K562 (cell line): ENCODE measurements around the gene DAZAP1. TPM values are rescaled to one million over a fixed set of nuclear protein-coding genes. Genes with fewer than 3 reads are reported as not detected.

ENCODE experiments used
- BCOR ChIP-seq: fragments of 450-650 bp; IDR thresholded peaks from 2 replicates; pipeline ENCODE4 v1.6.1; 2016
- CTCF ChIP-seq, 3 experiments: IDR thresholded peaks in 2 of 3; conservative IDR thresholded peaks in 1 of 3; 2 replicates each; pipeline ENCODE4 v1.5.1; 2011 to 2012; ENCODE audit warnings: low read length in 3 of 3, mild to moderate bottlenecking in 3 of 3, control low read depth in 2 of 3, improper control_type of control experiment in 1 of 3, inconsistent platforms in 1 of 3, low read depth in 1 of 3, mixed read lengths in 1 of 3, moderate library complexity in 1 of 3; ENCODE audit not compliant: insufficient read depth in 2 of 3
- E2F3 ChIP-seq: fragments of 250-450 bp; sonication (Bioruptor Pico); IDR thresholded peaks from 2 replicates; pipeline ENCODE4 v1.4.0; 2020; ENCODE audit warnings: mild to moderate bottlenecking
- E2F6 ChIP-seq, 2 experiments: IDR thresholded peaks; 2 replicates each; pipeline ENCODE4 v1.6.1; 2011; ENCODE audit warnings: borderline replicate concordance in 1 of 2, control low read depth in 1 of 2, low read depth in 1 of 2, low read length in 1 of 2, mild to moderate bottlenecking in 1 of 2, mixed read lengths in 1 of 2, moderate library complexity in 1 of 2; ENCODE audit not compliant: insufficient read depth in 1 of 2, insufficient read length in 1 of 2, poor library complexity in 1 of 2, severe bottlenecking in 1 of 2; ENCODE audit errors: extremely low read depth in 1 of 2
- HDAC2 ChIP-seq: fragments of 450-650 bp; IDR thresholded peaks from 2 replicates; pipeline ENCODE4 v1.6.1; 2016; ENCODE audit warnings: mild to moderate bottlenecking
- MAZ ChIP-seq, 2 experiments: fragments of 450-650 bp in 1 of 2; sonication (generic) in 1 of 2; formaldehyde crosslinking; IDR thresholded peaks in 1 of 2; conservative IDR thresholded peaks in 1 of 2; 2 replicates each; pipeline versions ENCODE4 v1.4.0 to v1.5.0; 2020; ENCODE audit warnings: mild to moderate bottlenecking in 1 of 2, missing genetic modification reagents in 1 of 2
- MNT ChIP-seq, 2 experiments: fragments of 450-650 bp; conservative IDR thresholded peaks; 2 replicates each; pipeline ENCODE4 v1.6.1; 2017; ENCODE audit warnings: mild to moderate bottlenecking in 2 of 2, moderate library complexity in 2 of 2
- NFE2 ChIP-seq: IDR thresholded peaks from 2 replicates; pipeline ENCODE4 v1.6.1; 2014; ENCODE audit warnings: antibody characterized with exemption, low read depth
- NRF1 ChIP-seq, 2 experiments: fragments of 450-650 bp; IDR thresholded peaks in 1 of 2; conservative IDR thresholded peaks in 1 of 2; 2 replicates each; pipeline ENCODE4 v1.6.1; 2014; ENCODE audit warnings: mild to moderate bottlenecking in 2 of 2
- PTBP1 ChIP-seq: fragments of 200-400 bp; formaldehyde crosslinking; IDR thresholded peaks from 2 replicates; pipeline ENCODE4 v1.6.1; 2017; ENCODE audit warnings: low read depth, low read length
- RBM25 ChIP-seq: fragments of 200-400 bp; formaldehyde crosslinking; IDR thresholded peaks from 2 replicates; pipeline ENCODE4 v1.6.1; 2018; ENCODE audit warnings: low read length, low read depth, moderate library complexity; ENCODE audit not compliant: severe bottlenecking
- SMARCA5 ChIP-seq: fragments of 450-650 bp; IDR thresholded peaks from 2 replicates; pipeline ENCODE4 v1.6.1; 2016
- TAF1 ChIP-seq: IDR thresholded peaks from 2 replicates; pipeline ENCODE4 v1.6.1; 2011; ENCODE audit warnings: mild to moderate bottlenecking, low read length, moderate library complexity; ENCODE audit not compliant: insufficient read depth, control insufficient read depth, severe bottlenecking; ENCODE audit errors: extremely low read depth
- TFE3 ChIP-seq: fragments of 450-650 bp; formaldehyde crosslinking; IDR thresholded peaks from 2 replicates; pipeline ENCODE4 v1.4.0; 2020; ENCODE audit warnings: mild to moderate bottlenecking, mixed read lengths
- THRB ChIP-seq: fragments of 450-650 bp; formaldehyde crosslinking; conservative IDR thresholded peaks from 2 replicates; pipeline ENCODE4 v1.4.0; 2022; ENCODE audit warnings: mild to moderate bottlenecking, missing genetic modification characterization
- YBX1 ChIP-seq: fragments of 450-650 bp; IDR thresholded peaks from 2 replicates; pipeline ENCODE4 v1.7.1; 2016; ENCODE audit warnings: mild to moderate bottlenecking
- ZFP36 ChIP-seq: fragments of 150-350 bp; IDR thresholded peaks from 2 replicates; pipeline ENCODE4 v1.6.1; 2018; ENCODE audit warnings: low read length, low read depth; ENCODE audit not compliant: partially characterized antibody
- ZNF134 ChIP-seq: fragments of 250-450 bp; sonication (Bioruptor Pico); conservative IDR thresholded peaks from 2 replicates; pipeline ENCODE4 v1.4.0; 2020
- polyA plus RNA-seq, 8 experiments: library from polyadenylated mRNA; depleted of rRNA in 4 of 8; stranded (reverse) in 5 of 8; unstranded in 3 of 8; fragments of >200 nt; fragmentation: Nextera tagmentation in 2 of 8; fragmentation: Illumina TruSeq in 1 of 8; extraction: Ambion mirVana in 2 of 8; extraction: Trizol in 1 of 8; gene quantifications; 2 replicates each; pipeline versions ENCODE4 v1.2.1 to v1.2.3, GENCODE V29; 2011 to 2014; ENCODE audit warnings: inconsistent platforms in 1 of 8, missing spikeins in 1 of 8
- total RNA-seq, 7 experiments: library from RNA; depleted of rRNA in 6 of 7; stranded (reverse); fragments of >200 nt in 6 of 7; fragmentation: Illumina TruSeq in 2 of 7; extraction: Trizol in 2 of 7; gene quantifications; 2 replicates each; pipeline versions ENCODE4 v1.2.1 to v1.2.3, GENCODE V29; 2011 to 2021; ENCODE audit warnings: low replicate concordance in 1 of 7

The DAZAP1 gene
- total and polyA plus RNA-seq, 9 of the 15 experiments (the other 6 are each of a cell fraction or from before 2014, with no cell fraction given), result 10.8 to 289 (median 142) TPM

GRCh38 chr19:1450735-1451731, 43.6 kb downstream of the DAZAP1 start (continued):
- TF ChIP-seq CTCF (IDR thresholded peaks at IDR 0.05 in 2 of 3, conservative IDR thresholded peaks at IDR 0.05 in 1 of 3; ENCODE audit: insufficient read depth in 2 of 3, low read depth in 1 of 3, low read length in 3 of 3) (no peak), MAZ (CRISPR knock-in tag; conservative IDR thresholded peaks at IDR 0.05 in 1 of 2, IDR thresholded peaks at IDR 0.05 in 1 of 2) (no peak), TFE3 (CRISPR knock-in tag) (no peak), MNT (conservative IDR thresholded peaks at IDR 0.05) (0 out of 4 replicates have a peak, but pooled peaks of 1 of the 2 experiments have one; percentile 16), RBM25 (peak; percentile 70), ZNF134 (0 out of 2 replicates have a peak, but pooled peaks have one; percentile 8), YBX1 (no peak), NRF1 (conservative IDR thresholded peaks at IDR 0.05 in 1 of 2, IDR thresholded peaks at IDR 0.05 in 1 of 2) (no peak), BCOR (peak; percentile 89), HDAC2 (0 out of 2 replicates have a peak, but pooled peaks have one; percentile 29), ZFP36 (peak; percentile 84), SMARCA5 (0 out of 2 replicates have a peak, but pooled peaks have one; percentile 29), PTBP1 (peak; percentile 93), E2F6 (IDR thresholded peaks at IDR 0.05; ENCODE audit: borderline replicate concordance in 1 of 2, extremely low read depth in 1 of 2, insufficient read depth in 1 of 2, insufficient read length in 1 of 2, low read depth in 1 of 2, low read length in 1 of 2, poor library complexity in 1 of 2, severe bottlenecking in 1 of 2) (peak in 1 of 2 experiments; percentile 17), NFE2 (no peak), E2F3 (CRISPR knock-in tag) (no peak), THRB (CRISPR knock-in tag) (no peak), TAF1 (no peak)
